Vagina (tissue), 2 donors: ENCODE results near the gene PIK3R3.

Experiments
- CTCF ChIP-seq, 3 experiments: fragments of 450-650 bp in 2 of 3; fragments of 200-600 bp in 1 of 3; sonication (generic) in 1 of 3; IDR thresholded peaks; one replicate each; pipeline ENCODE4 v1.5.1; 2017 to 2019; ENCODE audit warnings: antibody characterized with exemption in 3 of 3, mild to moderate bottlenecking in 2 of 3, moderate library complexity in 2 of 3
- POLR2A ChIP-seq, 2 donors: fragments of 450-650 bp; IDR thresholded peaks; one replicate each; pipeline ENCODE4 v1.6.1; 2017; ENCODE audit warnings: antibody characterized with exemption in 2 of 2, mild to moderate bottlenecking in 2 of 2, moderate library complexity in 2 of 2
- POLR2AphosphoS5 ChIP-seq, 2 donors: sonication (generic); formaldehyde crosslinking; IDR thresholded peaks; one replicate each; pipeline ENCODE4 v1.9.0; 2017; ENCODE audit warnings: antibody characterized with exemption in 2 of 2, mild to moderate bottlenecking in 2 of 2, low read depth in 1 of 2; ENCODE audit not compliant: insufficient read depth in 1 of 2

- TF ChIP-seq CTCF (IDR thresholded peaks at IDR 0.05) = no peak
- no peak for TF ChIP-seq POLR2A (IDR thresholded peaks at IDR 0.05)
- no peak for TF ChIP-seq POLR2AphosphoS5 (IDR thresholded peaks at IDR 0.05; ENCODE audit: insufficient read depth in 1 of 2, low read depth in 1 of 2)
Measured at GRCh38 chr1:46020010-46020409, 112.4 kb downstream of the PIK3R3 start.
